ENCODE results near the gene IPCEF1.

GRCh38 chr6:154377726-154378125 is 21.1 kb upstream of the IPCEF1 start:
- TF ChIP-seq EP300 (IDR thresholded peaks at IDR 0.05), result no peak
- TF ChIP-seq CTCF (IDR thresholded peaks at IDR 0.05), result no peak
- no peak for TF ChIP-seq POLR2AphosphoS5 (IDR thresholded peaks at IDR 0.05)

All from suprapubic skin (tissue), 4 donors.